ENCODE results near the gene NCKAP1. TPM values are rescaled to one million over a fixed set of nuclear protein-coding genes. Genes with fewer than 3 reads are reported as not detected.

NCKAP1 gene
- total and polyA plus RNA-seq, 4 donors, result 16.1 to 64.2 (median 24.4) TPM

- Histone ChIP-seq H3K27me3 (ENCODE audit: control insufficient read depth in 4 of 4, insufficient read depth in 4 of 4, low read length in 3 of 4) (no peaks in the 10 kb centered on the region), H3K27ac (ENCODE audit: low read depth in 1 of 2, low read length in 2 of 2) (no peak overlapping the region), H3K4me3 (ENCODE audit: low read depth in 1 of 3, low read length in 3 of 3) (no peak overlapping the region), H3K36me3 (ENCODE audit: control insufficient read depth in 4 of 4, insufficient read depth in 3 of 4, low read depth in 1 of 4, low read length in 3 of 4) (peaks cover 3 to 25% (median 5%) of the 10 kb centered on the region in 4 donors), H3K9me3 (ENCODE audit: control insufficient read depth in 4 of 4, low read length in 3 of 4) (no peaks in the 10 kb centered on the region), H3K9ac (ENCODE audit: low read depth in 1 of 2, low read length in 2 of 2) (no peak overlapping the region), H3K4me1 (ENCODE audit: control insufficient read depth in 4 of 4, insufficient read depth in 4 of 4, low read length in 3 of 4) (no peaks in the 10 kb centered on the region)
- DNase-seq (ENCODE audit: low spot score), result no peak
- 95% methylated on average over 6 of the region's 6 CpGs for WGBS
- TF ChIP-seq MAX (IDR thresholded peaks at IDR 0.05) (no peak), FOXA1 (IDR thresholded peaks at IDR 0.05) (no peak), GABPA (IDR thresholded peaks at IDR 0.05 in 1 of 2, conservative IDR thresholded peaks at IDR 0.05 in 1 of 2) (no peak), REST (IDR thresholded peaks at IDR 0.05) (no peak)
Measured at GRCh38 chr2:182952741-182953450, 85.4 kb downstream of the NCKAP1 start.

- 90% methylated on average over 3 of the region's 3 CpGs for WGBS
- H3K9ac ChIP-seq (ENCODE audit: low read depth in 1 of 2, low read length in 2 of 2), result no peak overlapping the region
- TF ChIP-seq ZBTB33 (IDR thresholded peaks at IDR 0.05) (no peak), FOXA2 (IDR thresholded peaks at IDR 0.05) (no peak), GABPA (IDR thresholded peaks at IDR 0.05 in 1 of 2, conservative IDR thresholded peaks at IDR 0.05 in 1 of 2) (no peak), HNF4G (IDR thresholded peaks at IDR 0.05) (no peak), RXRA (IDR thresholded peaks at IDR 0.05) (no peak), YY1 (IDR thresholded peaks at IDR 0.05) (no peak), EGR1 (IDR thresholded peaks at IDR 0.05; ENCODE audit: low read depth in 2 of 2) (no peak), FOXA1 (IDR thresholded peaks at IDR 0.05) (no peak), JUND (IDR thresholded peaks at IDR 0.05) (no peak), CTCF (IDR thresholded peaks at IDR 0.05; ENCODE audit: low read depth, low read length, missing input control) (no peak), SP1 (IDR thresholded peaks at IDR 0.05) (no peak), TAF1 (conservative IDR thresholded peaks at IDR 0.05) (no peak), ATF3 (IDR thresholded peaks at IDR 0.05) (no peak), NR2F2 (IDR thresholded peaks at IDR 0.05) (no peak), HNF4A (conservative IDR thresholded peaks at IDR 0.05) (no peak), MAX (IDR thresholded peaks at IDR 0.05) (no peak), RAD21 (IDR thresholded peaks at IDR 0.05) (no peak), REST (IDR thresholded peaks at IDR 0.05) (no peak)
- no peak overlapping the region for H3K4me3 ChIP-seq (ENCODE audit: low read depth in 1 of 3, low read length in 3 of 3)
- H3K36me3 ChIP-seq (ENCODE audit: control insufficient read depth in 4 of 4, insufficient read depth in 3 of 4, low read depth in 1 of 4, low read length in 3 of 4), result peaks cover 3 to 25% (median 5%) of the 10 kb centered on the region in 4 donors
- H3K9me3 ChIP-seq (ENCODE audit: control insufficient read depth in 4 of 4, low read length in 3 of 4), result no peaks in the 10 kb centered on the region
- H3K27me3 ChIP-seq (ENCODE audit: control insufficient read depth in 4 of 4, insufficient read depth in 4 of 4, low read length in 3 of 4), result no peaks in the 10 kb centered on the region
- no peak overlapping the region for H3K27ac ChIP-seq (ENCODE audit: low read depth in 1 of 2, low read length in 2 of 2)
- no peaks in the 10 kb centered on the region for H3K4me1 ChIP-seq (ENCODE audit: control insufficient read depth in 4 of 4, insufficient read depth in 4 of 4, low read length in 3 of 4)
- no peak for DNase-seq (ENCODE audit: low spot score)
Measured at GRCh38 chr2:182951948-182952663, 86.2 kb downstream of the NCKAP1 start.

Data from liver (tissue), 9 donors.